ENCODE data around the gene SPTB.

GRCh38 chr14:64870160-64870559, 9.5 kb downstream of the SPTB start:
- TF ChIP-seq POLR2A (IDR thresholded peaks at IDR 0.05; ENCODE audit: low read length) (no peak), GATA1 (IDR thresholded peaks at IDR 0.05; ENCODE audit: low read depth, low read length) (no peak)
